Measurements from ENCODE around the gene SYNM.

The SYNM gene

DNA sequence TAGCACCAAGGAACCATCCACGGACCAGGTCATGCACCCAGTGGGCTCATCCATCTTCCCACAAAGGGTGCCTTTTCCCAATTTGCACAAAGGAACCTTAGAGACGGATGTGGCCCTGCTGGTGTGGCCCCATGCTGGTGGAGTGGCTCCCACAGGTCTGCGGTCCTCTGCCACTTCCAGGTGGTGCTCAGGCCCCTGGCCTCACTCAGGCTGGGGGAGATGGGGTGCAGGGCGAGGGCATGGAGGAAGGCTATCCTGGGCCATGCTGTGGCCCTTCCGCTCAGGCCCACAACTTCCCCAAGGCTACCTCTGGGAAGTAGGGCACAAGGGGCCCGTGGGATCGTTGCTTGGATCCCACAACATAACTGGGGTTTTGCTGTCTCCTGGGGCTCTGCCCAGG lies 5.2 kb upstream of the SYNM start:
- H3K4me3 ChIP-seq (ENCODE audit: low read length) = no peak overlapping the region
- no peaks in the 10 kb centered on the region for H3K36me3 ChIP-seq (ENCODE audit: control insufficient read depth, insufficient read depth, low read length, severe bottlenecking)
- H3K4me1 ChIP-seq (ENCODE audit: control insufficient read depth, insufficient read depth, low read length) = peaks cover 17% of the 10 kb centered on the region
- H3K9ac ChIP-seq (ENCODE audit: low read length) = no peak overlapping the region
- no peak for DNase-seq (ENCODE audit: low read depth)
- no peaks in the 10 kb centered on the region for H3K9me3 ChIP-seq (ENCODE audit: control insufficient read depth, low read length)
- peaks cover 18% of the 10 kb centered on the region for H3K27me3 ChIP-seq (replicated peaks; ENCODE audit: control insufficient read depth, insufficient read depth, low read length)

DNA sequence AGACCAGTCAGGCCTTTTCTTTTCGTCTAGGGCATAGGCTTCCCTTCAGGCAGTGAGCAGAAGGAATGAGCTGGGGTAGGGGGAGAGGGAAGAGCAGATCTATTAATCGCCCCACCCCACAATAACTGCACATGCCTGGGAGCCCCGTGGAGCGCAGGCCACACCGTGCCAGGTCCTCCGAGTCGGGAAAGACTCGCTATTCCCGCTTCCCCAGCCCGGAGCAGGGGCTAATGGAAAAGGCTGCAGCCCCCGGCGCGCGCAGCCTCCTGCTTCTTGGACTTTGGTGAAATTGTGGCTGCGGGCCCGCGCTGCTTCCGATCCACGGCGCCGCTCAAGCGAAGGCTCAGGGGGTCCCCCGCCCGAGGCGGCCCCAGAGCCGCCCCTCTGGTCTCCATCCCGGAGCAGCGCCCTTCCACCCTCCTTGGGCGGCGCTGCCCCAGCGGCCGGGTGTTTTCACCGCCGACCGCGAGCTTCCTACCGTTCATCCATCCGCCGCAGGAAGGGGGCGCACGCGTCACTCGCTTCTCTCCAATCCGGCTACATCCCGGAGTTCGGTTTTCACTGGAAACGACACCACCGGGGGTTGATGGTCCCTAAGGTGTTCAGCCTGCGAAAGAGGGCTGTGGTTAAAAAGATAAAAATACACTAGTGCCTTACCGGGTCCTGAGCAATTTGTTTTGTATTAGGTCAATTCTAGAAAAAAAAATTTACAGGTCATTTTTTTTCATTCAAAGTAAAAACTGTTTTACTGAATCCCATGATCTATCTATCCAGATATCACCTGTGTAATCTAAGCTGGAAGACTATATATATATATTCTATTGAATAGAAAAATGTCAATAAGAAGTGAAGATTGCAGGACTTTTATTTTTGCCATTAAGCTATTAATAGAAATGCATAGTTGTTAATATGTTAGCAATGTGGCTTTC lies 4.4 kb upstream of the SYNM start:
- H3K9ac ChIP-seq (ENCODE audit: low read length) = peak overlapping the region; percentile 41
- peaks cover 17% of the 10 kb centered on the region for H3K4me1 ChIP-seq (ENCODE audit: control insufficient read depth, insufficient read depth, low read length)
- H3K27me3 ChIP-seq (replicated peaks; ENCODE audit: control insufficient read depth, insufficient read depth, low read length) = peaks cover 16% of the 10 kb centered on the region
- peak; percentile 94 for DNase-seq (ENCODE audit: low read depth)
- no peaks in the 10 kb centered on the region for H3K9me3 ChIP-seq (ENCODE audit: control insufficient read depth, low read length)
- H3K36me3 ChIP-seq (ENCODE audit: control insufficient read depth, insufficient read depth, low read length, severe bottlenecking) = no peaks in the 10 kb centered on the region
- peak overlapping the region; percentile 66 for H3K4me3 ChIP-seq (ENCODE audit: low read length)

DNA sequence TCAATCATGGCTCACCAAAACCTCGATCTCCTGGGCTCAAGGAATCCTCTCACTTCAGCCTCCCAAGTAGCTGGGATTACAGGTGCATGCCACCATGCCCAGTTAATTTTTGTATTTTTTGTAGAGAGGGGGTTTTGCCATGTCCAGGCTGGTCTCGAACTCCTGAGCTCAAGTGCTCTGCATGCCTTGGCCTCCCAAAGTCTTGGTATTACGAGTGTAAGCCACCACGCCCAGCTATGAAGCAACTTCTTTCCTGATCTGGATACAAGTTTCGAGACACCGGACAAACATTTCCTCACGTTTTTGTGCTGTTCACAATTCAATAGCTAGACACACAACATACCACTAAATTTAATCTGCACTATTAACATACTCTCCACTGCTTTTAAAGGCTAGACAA lies 3.4 kb upstream of the SYNM start:
- no peaks in the 10 kb centered on the region for H3K36me3 ChIP-seq (ENCODE audit: control insufficient read depth, insufficient read depth, low read length, severe bottlenecking)
- DNase-seq (ENCODE audit: low read depth) = no peak
- no peak overlapping the region for H3K4me3 ChIP-seq (ENCODE audit: low read length)
- no peak overlapping the region for H3K9ac ChIP-seq (ENCODE audit: low read length)
- no peaks in the 10 kb centered on the region for H3K9me3 ChIP-seq (ENCODE audit: control insufficient read depth, low read length)
- peaks cover 14% of the 10 kb centered on the region for H3K27me3 ChIP-seq (replicated peaks; ENCODE audit: control insufficient read depth, insufficient read depth, low read length)
- H3K4me1 ChIP-seq (ENCODE audit: control insufficient read depth, insufficient read depth, low read length) = peaks cover 25% of the 10 kb centered on the region

DNA sequence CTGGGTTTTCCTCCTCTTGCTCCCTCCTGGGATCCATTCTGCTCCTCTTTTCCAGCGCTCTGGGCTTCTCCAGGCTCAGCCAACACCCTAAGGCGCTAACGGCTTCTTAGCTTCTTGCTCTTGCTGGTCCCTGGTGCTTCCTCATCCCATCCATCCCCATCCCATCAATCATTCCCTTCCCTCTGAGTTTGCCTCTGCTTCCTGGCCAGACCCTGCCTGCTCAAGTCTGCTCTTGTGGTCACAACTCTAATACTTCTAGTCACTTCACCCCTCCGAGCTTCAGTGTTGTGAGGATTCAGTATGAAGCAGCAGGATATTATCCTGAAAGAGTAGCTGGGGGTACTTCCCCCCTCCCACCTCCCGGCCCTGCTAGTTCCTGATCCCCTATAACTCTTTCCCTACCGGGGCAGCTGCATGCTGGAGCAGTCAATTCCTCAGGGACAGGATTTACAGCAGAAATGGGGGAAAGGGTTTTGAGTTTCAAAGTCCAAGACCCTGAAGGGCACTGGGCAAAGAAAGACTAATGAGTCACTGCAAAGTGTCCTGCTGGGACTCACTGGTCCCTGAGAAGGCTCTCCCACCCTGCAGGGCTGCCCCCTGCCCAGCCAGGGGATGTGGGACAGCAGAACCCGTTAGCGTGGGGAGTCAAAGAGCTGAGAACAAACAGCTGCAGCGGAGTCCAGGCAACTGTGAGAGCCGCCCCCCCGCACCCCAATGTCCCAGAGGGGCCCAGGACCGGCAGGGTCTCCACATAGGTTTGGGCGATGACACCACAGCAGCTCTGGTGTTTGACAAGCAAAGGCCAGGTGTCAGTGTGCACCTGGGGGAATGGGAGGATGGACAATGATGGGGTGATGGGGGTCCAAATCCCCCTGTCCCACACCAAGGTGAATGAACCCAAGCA lies 2.3 kb upstream of the SYNM start:
- Histone ChIP-seq H3K36me3 (ENCODE audit: control insufficient read depth, insufficient read depth, low read length, severe bottlenecking) (no peaks in the 10 kb centered on the region), H3K27me3 (replicated peaks; ENCODE audit: control insufficient read depth, insufficient read depth, low read length) (peaks cover 14% of the 10 kb centered on the region), H3K9me3 (ENCODE audit: control insufficient read depth, low read length) (no peaks in the 10 kb centered on the region), H3K4me1 (ENCODE audit: control insufficient read depth, insufficient read depth, low read length) (peaks cover 34% of the 10 kb centered on the region), H3K4me3 (ENCODE audit: low read length) (no peak overlapping the region), H3K9ac (ENCODE audit: low read length) (no peak overlapping the region)
- no peak for DNase-seq (ENCODE audit: low read depth)

DNA sequence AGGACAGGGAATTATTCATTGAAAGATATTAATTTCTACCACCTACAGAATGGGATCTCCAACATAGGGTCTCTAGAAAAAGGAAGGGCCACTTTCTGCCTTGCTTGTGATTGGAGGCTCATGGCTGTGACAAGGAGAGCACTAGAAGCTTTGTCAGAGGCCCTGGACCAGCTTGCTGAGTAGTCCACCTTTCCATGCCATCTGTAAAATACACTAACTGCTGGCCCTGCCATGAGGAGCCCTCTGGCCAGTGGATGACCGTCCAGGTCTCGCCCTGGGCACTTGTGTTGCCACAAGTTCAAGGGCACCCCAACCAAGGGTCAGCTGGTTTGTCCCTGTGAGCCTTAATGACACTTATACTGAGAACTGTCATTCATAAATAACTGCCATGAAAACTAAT lies 1.6 kb upstream of the SYNM start:
- peaks cover 14% of the 10 kb centered on the region for H3K27me3 ChIP-seq (replicated peaks; ENCODE audit: control insufficient read depth, insufficient read depth, low read length)
- no peaks in the 10 kb centered on the region for H3K36me3 ChIP-seq (ENCODE audit: control insufficient read depth, insufficient read depth, low read length, severe bottlenecking)
- no peak for DNase-seq (ENCODE audit: low read depth)
- peaks cover 36% of the 10 kb centered on the region for H3K4me1 ChIP-seq (ENCODE audit: control insufficient read depth, insufficient read depth, low read length)
- no peaks in the 10 kb centered on the region for H3K9me3 ChIP-seq (ENCODE audit: control insufficient read depth, low read length)
- H3K4me3 ChIP-seq (ENCODE audit: low read length) = no peak overlapping the region
- H3K9ac ChIP-seq (ENCODE audit: low read length) = no peak overlapping the region

DNA sequence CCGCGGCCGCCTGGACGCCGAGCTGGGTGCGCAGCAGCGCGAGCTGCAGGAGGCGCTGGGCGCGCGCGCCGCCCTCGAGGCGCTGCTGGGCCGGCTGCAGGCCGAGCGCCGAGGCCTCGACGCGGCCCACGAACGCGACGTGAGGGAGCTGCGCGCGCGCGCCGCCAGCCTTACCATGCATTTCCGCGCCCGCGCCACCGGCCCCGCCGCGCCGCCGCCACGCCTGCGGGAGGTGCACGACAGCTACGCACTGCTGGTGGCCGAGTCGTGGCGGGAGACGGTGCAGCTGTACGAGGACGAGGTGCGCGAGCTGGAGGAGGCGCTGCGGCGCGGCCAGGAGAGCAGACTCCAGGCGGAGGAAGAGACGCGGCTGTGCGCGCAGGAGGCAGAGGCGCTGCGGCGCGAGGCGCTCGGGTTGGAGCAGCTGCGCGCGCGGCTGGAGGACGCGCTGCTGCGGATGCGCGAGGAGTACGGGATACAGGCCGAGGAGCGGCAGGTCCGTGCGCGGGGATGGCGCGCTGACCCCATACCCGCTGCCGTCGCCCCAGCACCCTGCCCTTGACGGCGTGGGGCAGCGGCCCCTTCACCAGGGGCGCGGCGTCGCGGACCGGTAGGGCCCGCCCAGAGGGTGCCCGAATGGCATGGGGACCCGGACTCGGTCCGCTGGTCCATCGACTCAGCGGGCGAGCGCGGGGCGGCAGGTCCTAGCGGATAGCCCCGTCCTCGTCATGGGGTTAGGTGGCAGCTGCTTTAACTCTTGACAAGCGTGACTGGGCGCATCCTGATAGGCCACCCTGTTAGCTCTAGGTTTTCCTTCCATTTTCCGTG lies 848 bp downstream of the SYNM start:
- Histone ChIP-seq H3K9ac (ENCODE audit: low read length) (peak overlapping the region; percentile 34), H3K27me3 (replicated peaks; ENCODE audit: control insufficient read depth, insufficient read depth, low read length) (no peaks in the 10 kb centered on the region), H3K4me3 (ENCODE audit: low read length) (peak overlapping the region; percentile 73), H3K4me1 (ENCODE audit: control insufficient read depth, insufficient read depth, low read length) (peaks cover 44% of the 10 kb centered on the region), H3K9me3 (ENCODE audit: control insufficient read depth, low read length) (no peaks in the 10 kb centered on the region), H3K36me3 (ENCODE audit: control insufficient read depth, insufficient read depth, low read length, severe bottlenecking) (no peaks in the 10 kb centered on the region)
- DNase-seq (ENCODE audit: low read depth) = peak; percentile 71

DNA sequence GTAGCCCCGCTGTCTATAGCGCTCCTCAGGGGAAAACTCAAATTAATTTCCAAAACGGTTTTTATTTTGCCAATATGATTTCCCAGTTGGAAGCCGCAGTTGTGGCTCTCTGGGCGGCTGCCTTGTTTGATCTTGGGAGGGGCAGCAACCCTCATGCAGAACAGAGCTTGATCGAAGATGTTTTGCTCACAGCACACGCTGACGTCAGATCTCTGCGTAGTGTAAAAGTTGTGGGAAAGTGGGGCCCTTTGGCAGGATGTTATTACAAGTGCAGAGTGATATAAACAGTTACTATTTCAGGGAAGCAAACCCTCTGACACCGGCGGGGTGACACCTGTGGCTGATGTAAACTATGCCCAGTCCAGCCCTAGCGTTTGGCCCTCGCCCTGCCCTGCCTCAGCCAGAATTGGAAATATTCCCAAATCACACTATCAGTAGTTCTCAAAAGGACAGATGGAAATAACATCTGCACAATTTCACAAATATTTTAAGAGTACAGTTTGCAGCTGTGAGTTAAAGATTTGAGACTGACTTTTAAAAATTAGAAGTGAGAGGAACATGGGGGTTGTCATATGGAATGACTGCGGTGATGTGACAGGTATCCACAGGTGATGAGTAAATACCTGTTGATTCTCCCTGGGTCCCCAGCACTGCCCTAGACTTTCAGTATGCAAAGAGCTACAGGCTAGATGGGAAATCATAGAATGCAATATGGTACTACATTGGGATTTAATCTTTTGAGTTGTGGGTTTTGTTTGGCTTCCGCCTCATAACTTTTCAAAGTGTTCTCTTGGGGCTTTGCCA lies 1.7 kb downstream of the SYNM start:
- no peak for DNase-seq (ENCODE audit: low read depth)
- no peaks in the 10 kb centered on the region for H3K36me3 ChIP-seq (ENCODE audit: control insufficient read depth, insufficient read depth, low read length, severe bottlenecking)
- H3K4me1 ChIP-seq (ENCODE audit: control insufficient read depth, insufficient read depth, low read length) = peaks cover 49% of the 10 kb centered on the region
- H3K4me3 ChIP-seq (ENCODE audit: low read length) = peak overlapping the region; percentile 73
- peak overlapping the region; percentile 34 for H3K9ac ChIP-seq (ENCODE audit: low read length)
- no peaks in the 10 kb centered on the region for H3K27me3 ChIP-seq (replicated peaks; ENCODE audit: control insufficient read depth, insufficient read depth, low read length)
- no peaks in the 10 kb centered on the region for H3K9me3 ChIP-seq (ENCODE audit: control insufficient read depth, low read length)

DNA sequence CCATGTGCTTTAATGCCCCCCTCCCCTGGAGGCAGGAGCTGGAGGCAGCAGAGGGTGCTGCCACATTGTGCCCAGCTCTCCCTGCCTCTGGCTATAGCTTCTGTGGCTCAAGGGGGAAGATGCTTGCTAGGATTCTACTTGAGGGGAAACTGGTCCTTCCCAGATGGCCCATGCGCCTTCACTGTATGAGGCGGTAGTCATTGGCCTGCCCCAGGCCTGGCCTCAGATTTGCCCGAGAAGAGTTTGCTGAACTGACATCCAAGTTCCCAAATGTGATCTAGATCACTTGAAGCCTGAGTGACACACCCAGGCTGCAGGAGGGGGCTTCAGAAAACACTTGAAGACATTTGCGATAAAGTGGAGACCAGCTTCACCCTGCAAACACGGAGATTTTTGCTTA lies 4.1 kb downstream of the SYNM start:
- peaks cover 6% of the 10 kb centered on the region for H3K36me3 ChIP-seq (ENCODE audit: control insufficient read depth, insufficient read depth, low read length, severe bottlenecking)
- peaks cover 32% of the 10 kb centered on the region for H3K4me1 ChIP-seq (ENCODE audit: control insufficient read depth, insufficient read depth, low read length)
- no peak overlapping the region for H3K9ac ChIP-seq (ENCODE audit: low read length)
- no peak overlapping the region for H3K4me3 ChIP-seq (ENCODE audit: low read length)
- DNase-seq (ENCODE audit: low read depth) = no peak
- H3K27me3 ChIP-seq (replicated peaks; ENCODE audit: control insufficient read depth, insufficient read depth, low read length) = no peaks in the 10 kb centered on the region
- no peaks in the 10 kb centered on the region for H3K9me3 ChIP-seq (ENCODE audit: control insufficient read depth, low read length)

DNA sequence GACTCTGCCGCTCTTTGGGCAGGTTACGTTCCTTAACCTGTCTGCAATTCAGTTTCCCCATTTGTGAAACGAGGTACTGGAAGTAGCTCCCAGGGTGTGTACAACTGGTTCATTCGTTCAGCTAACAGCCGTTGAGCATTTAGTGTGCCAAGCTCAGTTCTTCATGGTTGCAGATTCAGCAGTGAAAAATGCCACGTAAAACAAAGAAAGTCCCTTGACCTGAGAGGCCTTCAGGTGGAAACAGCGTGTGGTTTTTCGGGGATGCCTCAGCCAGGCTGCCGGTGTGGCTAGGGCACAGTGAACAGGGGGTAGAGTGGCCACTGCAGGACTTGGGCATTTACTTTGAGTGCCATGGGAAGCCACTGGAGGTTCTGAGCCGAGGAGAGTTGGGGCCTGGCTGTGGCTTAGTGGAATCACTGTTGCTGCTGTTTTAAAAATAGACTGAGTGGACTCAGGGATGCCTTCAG lies 4.7 kb downstream of the SYNM start:
- Histone ChIP-seq H3K27me3 (replicated peaks; ENCODE audit: control insufficient read depth, insufficient read depth, low read length) (no peaks in the 10 kb centered on the region), H3K9me3 (ENCODE audit: control insufficient read depth, low read length) (no peaks in the 10 kb centered on the region), H3K4me1 (ENCODE audit: control insufficient read depth, insufficient read depth, low read length) (peaks cover 32% of the 10 kb centered on the region), H3K9ac (ENCODE audit: low read length) (no peak overlapping the region), H3K36me3 (ENCODE audit: control insufficient read depth, insufficient read depth, low read length, severe bottlenecking) (peaks cover 8% of the 10 kb centered on the region), H3K4me3 (ENCODE audit: low read length) (no peak overlapping the region)
- DNase-seq (ENCODE audit: low read depth) = no peak

DNA sequence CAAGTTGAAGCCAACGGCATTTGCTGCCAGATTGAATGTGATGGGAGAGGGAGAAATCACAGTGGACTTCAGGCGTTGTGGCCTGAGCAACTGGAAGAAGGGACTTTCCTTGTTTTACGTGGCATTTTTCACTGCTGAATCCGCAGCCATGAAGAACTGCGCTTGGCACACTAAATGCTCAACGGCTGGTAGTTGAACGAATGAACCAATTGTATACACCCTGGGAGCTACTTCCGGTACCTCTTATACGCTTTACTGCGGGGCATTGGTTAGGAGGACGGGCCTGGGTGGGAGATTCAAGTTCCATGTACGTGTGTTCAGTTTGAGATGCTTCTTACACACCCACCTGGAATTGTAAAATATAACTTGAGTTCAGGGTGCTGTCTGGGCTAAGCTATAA lies 5.2 kb downstream of the SYNM start:
- no peak for DNase-seq (ENCODE audit: low read depth)
- H3K9ac ChIP-seq (ENCODE audit: low read length) = no peak overlapping the region
- H3K4me1 ChIP-seq (ENCODE audit: control insufficient read depth, insufficient read depth, low read length) = peaks cover 32% of the 10 kb centered on the region
- H3K4me3 ChIP-seq (ENCODE audit: low read length) = no peak overlapping the region
- no peaks in the 10 kb centered on the region for H3K9me3 ChIP-seq (ENCODE audit: control insufficient read depth, low read length)
- no peaks in the 10 kb centered on the region for H3K27me3 ChIP-seq (replicated peaks; ENCODE audit: control insufficient read depth, insufficient read depth, low read length)
- peaks cover 8% of the 10 kb centered on the region for H3K36me3 ChIP-seq (ENCODE audit: control insufficient read depth, insufficient read depth, low read length, severe bottlenecking)
